ENCODE measurements around the gene KSR1. TPM values are rescaled to one million over a fixed set of nuclear protein-coding genes. Genes with fewer than 3 reads are reported as not detected.

The KSR1 gene
- total and polyA plus RNA-seq, 2 of the 4 experiments (the other 2 are of a cell fraction): 12.5 to 21.9 TPM

DNA sequence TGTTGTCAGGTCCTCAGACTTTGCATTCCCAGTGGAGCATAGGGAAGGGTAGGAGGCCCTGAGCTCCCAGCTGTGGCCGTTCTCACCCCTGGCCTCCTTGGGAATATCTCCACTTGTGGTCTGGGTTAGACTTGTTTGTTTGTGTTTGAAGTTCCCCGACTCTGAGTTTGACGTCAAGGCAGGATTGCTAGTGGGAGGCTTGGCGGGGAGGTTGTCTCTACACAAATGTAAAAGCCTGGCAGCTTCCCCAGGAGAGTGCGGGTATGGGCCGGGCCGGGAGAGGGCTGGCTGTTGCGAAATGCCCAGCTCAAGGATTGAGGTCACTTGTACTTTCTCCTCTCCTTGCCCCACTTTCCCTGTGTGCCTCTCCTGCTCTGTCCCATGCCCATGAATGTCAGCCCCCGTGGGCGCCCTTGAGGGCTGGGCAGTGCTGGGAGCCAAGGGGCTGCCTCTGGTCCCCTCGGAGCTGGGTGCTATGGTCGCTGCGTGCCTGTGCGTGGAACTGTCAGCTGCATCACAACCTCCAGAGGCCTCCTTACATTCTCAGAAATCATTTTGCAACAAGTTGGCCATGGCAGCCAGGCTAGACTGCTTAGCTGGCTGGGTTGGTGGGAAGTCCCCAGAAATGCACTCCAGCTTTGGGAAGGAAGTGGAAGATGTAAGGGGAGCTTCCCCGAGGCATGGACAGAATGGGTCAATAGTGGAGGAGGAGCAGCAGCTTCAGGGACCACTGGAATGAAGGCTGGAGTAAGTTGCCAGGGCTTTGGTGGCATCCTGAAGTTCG is 84.3 kb downstream of the KSR1 start (continued):
- TF ChIP-seq CTCF (conservative IDR thresholded peaks at IDR 0.05; ENCODE audit: low read depth, low read length): no peak
